GM21528 (cell line): ENCODE results near the gene PCDHA8.
"Not testable (repeated sequence)": the region's sequence is repeated elsewhere in the genome, so short reads cannot be mapped to it uniquely, and the experiment has no call there.

Experiments used
- ATAC-seq: cut with Tn5 transposase; IDR thresholded peaks from one replicate; pipeline ENCODE4 v1.9.1; 2021; ENCODE audit warnings: mild to moderate bottlenecking, moderate library complexity; ENCODE audit not compliant: unreplicated experiment, low FRiP score

The PCDHA8 gene

GRCh38 chr5:140870221-140871201, 29.5 kb downstream of the PCDHA8 start:
- no peak for ATAC-seq

GRCh38 chr5:140875085-140876065, 34.4 kb downstream of the PCDHA8 start, which contains the start of gene PCDHA12:
TSS of gene PCDHA12 (plus strand) at chr5:140875308. CDS start at chr5:140875473, 165 bp downstream.
- no peak for ATAC-seq

- ATAC-seq, result not testable (repeated sequence)
These were observed 35.7 kb downstream of the PCDHA8 start for GRCh38 chr5:140876541-140877261.

- ATAC-seq, result no peak
These were observed 36.2 kb downstream of the PCDHA8 start for GRCh38 chr5:140877262-140877581.

GRCh38 chr5:140881889-140882590, 41.1 kb downstream of the PCDHA8 start, which contains the start of gene PCDHA13:
TSS of gene PCDHA13 (plus strand) at chr5:140882124. CDS start at chr5:140882269, 145 bp downstream.
- no peak for ATAC-seq

- ATAC-seq, result no peak
These were observed 41.6 kb downstream of the PCDHA8 start for GRCh38 chr5:140882591-140882899.

GRCh38 chr5:140883373-140883772, 42.4 kb downstream of the PCDHA8 start:
- ATAC-seq, result no peak

- no peak for ATAC-seq
These were observed 43.1 kb downstream of the PCDHA8 start for GRCh38 chr5:140883927-140884697.
